MM.1S (cell line): ENCODE measurements around the gene THBS3.
"Not testable (repeated sequence)": the region's sequence is repeated elsewhere in the genome, so short reads cannot be mapped to it uniquely, and the experiment has no call there.

Experiments
- DNase-seq: peaks from one replicate; pipeline ENCODE4 v3.0.0-alpha.2; 2015
- H2AFZ ChIP-seq: fragments of 300-600 bp; sonication (generic); 2 replicates; pipeline ENCODE4 v1.6.0; 2016; ENCODE audit warnings: antibody characterized with exemption, low read length
- H3F3A ChIP-seq: fragments of 300-600 bp; sonication (generic); 2 replicates; pipeline ENCODE4 v1.6.1; 2016; ENCODE audit warnings: mild to moderate bottlenecking, antibody characterized with exemption, low read length, moderate library complexity, mixed read lengths; ENCODE audit not compliant: insufficient read depth
- H3K27ac ChIP-seq: fragments of 300-600 bp; sonication (generic); 2 replicates; pipeline ENCODE4 v1.5.1; 2016; ENCODE audit warnings: mild to moderate bottlenecking, low read length
- H3K27me3 ChIP-seq: fragments of 300-600 bp; sonication (generic); replicated peaks from 2 replicates; pipeline ENCODE4 v1.6.0; 2016; ENCODE audit warnings: low read length; ENCODE audit not compliant: insufficient read depth
- H3K36me3 ChIP-seq: fragments of 300-600 bp; sonication (generic); replicated peaks from 2 replicates; pipeline ENCODE4 v1.6.1; 2016; ENCODE audit warnings: mild to moderate bottlenecking, low read length, mixed read lengths; ENCODE audit not compliant: insufficient read depth
- H3K4me1 ChIP-seq: fragments of 300-600 bp; sonication (generic); 2 replicates; pipeline ENCODE4 v1.6.1; 2016; ENCODE audit warnings: low read length, mixed read lengths
- H3K4me2 ChIP-seq: fragments of 300-600 bp; sonication (generic); 2 replicates; pipeline ENCODE4 v1.6.0; 2016; ENCODE audit warnings: low read depth, low read length
- H3K4me3 ChIP-seq: fragments of 300-600 bp; sonication (generic); 2 replicates; pipeline ENCODE4 v1.5.1; 2016; ENCODE audit warnings: low read length, mixed read lengths
- H3K79me2 ChIP-seq: fragments of 300-600 bp; sonication (generic); 2 replicates; pipeline ENCODE4 v1.6.1; 2016; ENCODE audit warnings: mixed run types, low read length, mixed read lengths
- H3K9ac ChIP-seq: fragments of 300-600 bp; sonication (generic); 2 replicates; pipeline ENCODE4 v1.6.1; 2016; ENCODE audit warnings: low read length, mixed read lengths
- H3K9me2 ChIP-seq: fragments of 300-600 bp; sonication (generic); replicated peaks from 2 replicates; pipeline ENCODE4 v1.6.1; 2016; ENCODE audit warnings: mild to moderate bottlenecking, low read length, mixed read lengths; ENCODE audit not compliant: insufficient read depth
- H3K9me3 ChIP-seq: fragments of 300-600 bp; sonication (generic); replicated peaks from 2 replicates; pipeline ENCODE4 v1.6.1; 2016; ENCODE audit warnings: mild to moderate bottlenecking, low read length, mixed read lengths; ENCODE audit not compliant: insufficient read depth
- H4K20me1 ChIP-seq: fragments of 300-600 bp; sonication (generic); 2 replicates; pipeline ENCODE4 v1.6.1; 2016; ENCODE audit warnings: mild to moderate bottlenecking, low read length, moderate library complexity, mixed read lengths; ENCODE audit not compliant: insufficient read depth
- CTCF ChIP-seq: fragments of 300-600 bp; sonication (generic); IDR thresholded peaks from 2 replicates; pipeline ENCODE4 v1.5.1; 2016; ENCODE audit warnings: antibody characterized with exemption, low read length, mixed read lengths
- EZH2 ChIP-seq: fragments of 300-600 bp; sonication (generic); optimal IDR thresholded peaks from 2 replicates; pipeline ENCODE3; 2017; ENCODE audit warnings: low read depth, mild to moderate bottlenecking, antibody characterized with exemption, low read length, mixed read lengths
- EZH2phosphoT487 ChIP-seq: fragments of 300-600 bp; sonication (generic); IDR thresholded peaks from 2 replicates; pipeline ENCODE4 v1.6.1; 2018; ENCODE audit warnings: antibody characterized with exemption, low read length

Gene THBS3

DNA sequence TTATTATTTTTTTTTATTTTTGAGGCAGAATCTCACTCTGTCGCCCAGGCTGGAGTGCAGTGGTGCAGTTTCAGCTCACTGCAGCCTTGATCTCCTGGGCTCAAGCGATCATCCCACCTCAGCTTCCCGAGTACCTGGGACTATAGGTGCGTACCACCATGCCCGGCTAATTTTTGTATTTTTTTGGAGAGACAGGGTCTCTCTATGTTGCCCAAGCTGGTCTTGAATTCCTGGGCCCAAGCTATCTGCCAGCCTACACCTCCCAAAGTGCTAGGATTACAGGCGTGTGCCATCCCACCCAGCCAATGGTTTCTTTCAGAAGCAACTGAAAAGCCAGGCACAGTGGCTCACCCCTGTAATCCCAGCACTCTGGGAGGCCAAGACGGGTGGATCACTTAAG lies 36.9 kb downstream of the THBS3 start:
- no peak for TF ChIP-seq EZH2phosphoT487
- no peak for TF ChIP-seq CTCF
- TF ChIP-seq EZH2: no peak
- Histone ChIP-seq H4K20me1 (no peaks in the 10 kb centered on the region), H3K9me3 (no peaks in the 10 kb centered on the region), H3K9ac (no peak overlapping the region), H3F3A (0 out of 2 replicates have a peak, but pooled peaks cover 5% of the 10 kb centered on the region), H3K27ac (no peak overlapping the region), H3K36me3 (no peaks in the 10 kb centered on the region), H3K4me1 (peaks cover 24% of the 10 kb centered on the region), H3K4me3 (no peak overlapping the region), H2AFZ (no peak overlapping the region), H3K9me2 (no peaks in the 10 kb centered on the region), H3K79me2 (peaks cover 18% of the 10 kb centered on the region), H3K4me2 (no peak overlapping the region), H3K27me3 (peaks cover 22% of the 10 kb centered on the region)
- no peak for DNase-seq

DNA sequence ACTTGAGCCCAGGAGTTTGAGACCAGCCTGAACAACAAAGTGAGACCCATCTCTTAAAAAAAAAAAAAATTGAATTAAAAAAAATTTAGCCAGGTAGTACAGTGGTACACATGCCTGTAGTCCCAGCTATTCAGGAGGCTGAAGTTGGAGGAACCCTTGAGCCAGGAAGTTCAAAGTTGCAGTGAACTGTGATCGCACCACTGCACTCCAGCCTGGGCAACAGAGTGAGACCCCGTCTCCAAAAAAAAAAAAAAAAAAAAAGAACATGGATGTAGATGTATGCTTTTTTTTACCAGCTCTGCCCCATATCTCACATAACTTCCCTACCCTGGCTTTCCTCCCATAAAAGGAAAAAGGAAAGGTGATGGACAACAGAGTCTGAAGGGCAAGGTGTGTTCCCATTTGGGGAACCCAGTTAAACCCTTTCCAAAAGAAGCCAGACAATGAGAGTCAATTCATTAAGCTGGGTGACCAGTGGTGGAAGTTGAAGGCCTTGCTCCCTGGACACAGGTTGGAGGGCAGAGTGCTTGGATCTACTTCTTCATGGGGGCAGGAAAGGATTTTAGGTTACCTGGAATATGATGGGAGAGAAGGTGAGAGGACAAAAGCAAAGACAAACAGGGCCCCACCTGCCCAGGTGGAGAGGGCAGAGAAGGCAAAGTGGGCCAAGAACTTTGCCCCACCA lies 37.5 kb downstream of the THBS3 start:
- Histone ChIP-seq H2AFZ (no peak overlapping the region), H3K4me2 (no peak overlapping the region), H3K27ac (no peak overlapping the region), H3K9me3 (no peaks in the 10 kb centered on the region), H3K9me2 (no peaks in the 10 kb centered on the region), H3F3A (0 out of 2 replicates have a peak, but pooled peaks cover 5% of the 10 kb centered on the region), H3K9ac (no peak overlapping the region), H3K4me3 (no peak overlapping the region), H3K27me3 (peaks cover 16% of the 10 kb centered on the region), H3K36me3 (no peaks in the 10 kb centered on the region), H3K4me1 (peaks cover 24% of the 10 kb centered on the region), H3K79me2 (peaks cover 18% of the 10 kb centered on the region), H4K20me1 (no peaks in the 10 kb centered on the region)
- TF ChIP-seq EZH2phosphoT487: no peak
- DNase-seq: no peak

- H3K9ac ChIP-seq: no peak overlapping the region
- H3F3A ChIP-seq: 0 out of 2 replicates have a peak, but pooled peaks cover 5% of the 10 kb centered on the region
- H3K27ac ChIP-seq: no peak overlapping the region
- no peak for DNase-seq
- no peaks in the 10 kb centered on the region for H3K36me3 ChIP-seq
- H3K9me3 ChIP-seq: no peaks in the 10 kb centered on the region
- H3K27me3 ChIP-seq: peaks cover 9% of the 10 kb centered on the region
- H4K20me1 ChIP-seq: no peaks in the 10 kb centered on the region
- no peak for TF ChIP-seq EZH2
- TF ChIP-seq EZH2phosphoT487: no peak
- TF ChIP-seq CTCF: no peak
- H3K79me2 ChIP-seq: peaks cover 18% of the 10 kb centered on the region
- no peaks in the 10 kb centered on the region for H3K9me2 ChIP-seq
- no peak overlapping the region for H2AFZ ChIP-seq
- H3K4me3 ChIP-seq: no peak overlapping the region
- peaks cover 24% of the 10 kb centered on the region for H3K4me1 ChIP-seq
- H3K4me2 ChIP-seq: no peak overlapping the region
These were observed 38.2 kb downstream of the THBS3 start for GRCh38 chr1:155169541-155169940.

- Histone ChIP-seq H3K27me3 (peaks cover under 1% of the 10 kb centered on the region; the same call in 1 of the 2 replicates), H3K27ac (no peak overlapping the region), H3K79me2 (peaks cover 18% of the 10 kb centered on the region), H3K9me2 (no peaks in the 10 kb centered on the region), H3K9me3 (no peaks in the 10 kb centered on the region), H3K9ac (no peak overlapping the region), H3K4me3 (no peak overlapping the region), H3K4me1 (peaks cover 14% of the 10 kb centered on the region), H4K20me1 (no peaks in the 10 kb centered on the region), H3K36me3 (no peaks in the 10 kb centered on the region), H3K4me2 (no peak overlapping the region), H2AFZ (no peak overlapping the region), H3F3A (0 out of 2 replicates have a peak, but pooled peaks cover 5% of the 10 kb centered on the region)
- TF ChIP-seq EZH2phosphoT487 (no peak), EZH2 (no peak), CTCF (no peak)
- no peak for DNase-seq
These were observed 39.1 kb downstream of the THBS3 start for GRCh38 chr1:155168456-155169210.

DNA sequence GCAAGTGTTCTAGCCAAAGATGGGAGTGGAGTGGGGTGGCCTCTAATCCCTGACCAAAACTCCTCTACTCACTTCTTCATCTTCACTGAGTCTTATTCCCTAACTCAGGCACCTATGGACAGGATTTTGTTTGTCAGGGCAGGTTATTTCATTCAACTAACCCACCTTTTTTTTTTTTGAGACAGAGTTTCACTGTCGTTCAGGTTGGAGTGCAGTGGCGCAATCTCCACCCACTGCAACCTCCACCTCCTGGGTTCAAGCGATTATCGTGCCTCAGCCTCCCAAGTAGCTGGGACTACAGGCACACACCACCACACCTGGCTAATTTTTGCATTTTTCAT lies 39.6 kb downstream of the THBS3 start:
- not testable (repeated sequence) for H3F3A ChIP-seq, H3K27ac ChIP-seq, H3K9me2 ChIP-seq, H3K36me3 ChIP-seq, H2AFZ ChIP-seq, H3K4me3 ChIP-seq, DNase-seq, H4K20me1 ChIP-seq, H3K4me2 ChIP-seq, H3K27me3 ChIP-seq, H3K9me3 ChIP-seq, H3K9ac ChIP-seq
- peaks cover 18% of the 10 kb centered on the region for H3K79me2 ChIP-seq
- peaks cover 11% of the 10 kb centered on the region for H3K4me1 ChIP-seq
